H1 (cell line): ENCODE results near the gene RRAGC. TPM values are rescaled to one million over a fixed set of nuclear protein-coding genes. Genes with fewer than 3 reads are reported as not detected.

Source experiments
- CTCF ChIA-PET: fragments of 300-600 bp; sonication (Branson Sonifier 250); formaldehyde crosslinking; loops from one replicate; lab custom pipeline; 2021; ENCODE audit not compliant: partially characterized antibody; lab: Charles Lee
- POLR2A ChIA-PET: fragments of 300-600 bp; sonication (Branson Sonifier 250); formaldehyde crosslinking; loops from one replicate; lab custom pipeline; 2021; ENCODE audit warnings: inconsistent platforms; ENCODE audit not compliant: partially characterized antibody; lab: Charles Lee
- DNase-seq, 2 experiments: peaks; one replicate each; pipeline versions ENCODE4 v3.0.0 to v3.0.0-alpha.2; 2010 to 2022; ENCODE audit warnings: low spot score in 2 of 2, low read depth in 1 of 2, mixed read lengths in 1 of 2
- FAIRE-seq: peaks from 2 replicates; lab custom pipeline; 2011; peaks lifted over from hg19 to GRCh38; lab: Jason Lieb, UNC
- H2AFZ ChIP-seq: 2 replicates; pipeline ENCODE4 v1.8.1; 2012; ENCODE audit warnings: low read length, inconsistent platforms
- H2AK5ac ChIP-seq: 2 replicates; pipeline ENCODE4 v1.6.1; 2013; ENCODE audit warnings: low read depth, low read length
- H2BK120ac ChIP-seq: replicated peaks from 2 replicates; pipeline ENCODE3; 2013; ENCODE audit warnings: low read depth, low read length, inconsistent platforms
- H2BK12ac ChIP-seq: 2 replicates; pipeline ENCODE4 v1.6.1; 2013; ENCODE audit warnings: low read depth, low read length
- H2BK15ac ChIP-seq: 2 replicates; pipeline ENCODE4 v1.6.1; 2013; ENCODE audit warnings: low read length
- H2BK20ac ChIP-seq: 2 replicates; pipeline ENCODE4 v1.6.1; 2013; ENCODE audit warnings: low read length
- H2BK5ac ChIP-seq: 2 replicates; pipeline ENCODE4 v1.6.1; 2013; ENCODE audit warnings: low read depth, low read length
- H3K14ac ChIP-seq: 2 replicates; pipeline ENCODE4 v1.6.1; 2013; ENCODE audit warnings: inconsistent platforms; ENCODE audit not compliant: insufficient read length
- H3K18ac ChIP-seq: 2 replicates; pipeline ENCODE4 v1.6.1; 2013; ENCODE audit warnings: low read length; ENCODE audit errors: extremely low read depth
- H3K23ac ChIP-seq: 2 replicates; pipeline ENCODE4 v1.6.1; 2013; ENCODE audit warnings: inconsistent platforms; ENCODE audit not compliant: insufficient read length
- H3K23me2 ChIP-seq: 2 replicates; pipeline ENCODE4 v1.6.1; 2013; ENCODE audit warnings: low read depth, low read length
- H3K27ac ChIP-seq: 2 replicates; pipeline ENCODE4 v1.6.1; 2011; ENCODE audit warnings: low read depth, low read length, inconsistent platforms
- H3K27me3 ChIP-seq, 4 experiments: replicated peaks in 1 of 4; 1 replicate in 1 of 4; 2 replicates in 3 of 4; pipeline versions ENCODE4 v1.6.1 to v1.8.1; 2011 to 2013; ENCODE audit warnings: low read length in 3 of 4, mild to moderate bottlenecking in 3 of 4, inconsistent platforms in 2 of 4, mixed read lengths in 2 of 4, moderate library complexity in 1 of 4; ENCODE audit not compliant: control insufficient read depth in 3 of 4, insufficient read depth in 3 of 4; ENCODE audit errors: extremely low read depth in 1 of 4
- H3K36me3 ChIP-seq, 4 experiments: 2 replicates each; pipeline versions ENCODE4 v1.6.1 to v1.8.1; 2011 to 2013; ENCODE audit warnings: mild to moderate bottlenecking in 4 of 4, low read length in 3 of 4, moderate library complexity in 2 of 4, control low read depth in 1 of 4, inconsistent platforms in 1 of 4; ENCODE audit not compliant: insufficient read depth in 4 of 4, control insufficient read depth in 2 of 4
- H3K4ac ChIP-seq: replicated peaks from 2 replicates; pipeline ENCODE3; 2013; ENCODE audit warnings: low read length, low read depth, mixed read lengths, inconsistent platforms; ENCODE audit not compliant: insufficient read length
- H3K4me1 ChIP-seq, 4 experiments: replicated peaks in 1 of 4; 1 replicate in 1 of 4; 2 replicates in 3 of 4; pipeline versions ENCODE4 v1.6.1 to v1.8.1; 2011 to 2013; ENCODE audit warnings: low read length in 3 of 4, inconsistent platforms in 2 of 4, mixed read lengths in 1 of 4; ENCODE audit not compliant: insufficient read depth in 4 of 4, control insufficient read depth in 3 of 4
- H3K4me2 ChIP-seq, 2 experiments: 2 replicates each; pipeline versions ENCODE4 v1.6.1 to v1.8.1; 2011 to 2013; ENCODE audit warnings: low read depth in 2 of 2, low read length in 2 of 2, control low read depth in 1 of 2, inconsistent platforms in 1 of 2, mild to moderate bottlenecking in 1 of 2; ENCODE audit not compliant: insufficient read depth in 1 of 2
- H3K4me3 ChIP-seq, 4 experiments: fragments of 200-600, 300-600 bp in 1 of 4; sonication (generic), shearing (Covaris generic), sonication (Bioruptor Twin) in 1 of 4; 2 replicates each; pipeline versions ENCODE4 v1.5.1 to v1.8.1; 2011 to 2016; ENCODE audit warnings: low read length in 4 of 4, low read depth in 3 of 4, control low read depth in 2 of 4, inconsistent platforms in 2 of 4, mild to moderate bottlenecking in 2 of 4, mixed read lengths in 1 of 4, moderate library complexity in 1 of 4; ENCODE audit not compliant: insufficient read depth in 2 of 4; ENCODE audit errors: extremely low read depth in 1 of 4
- H3K56ac ChIP-seq: replicated peaks from 2 replicates; pipeline ENCODE3; 2013; ENCODE audit warnings: low read depth, mild to moderate bottlenecking, mixed read lengths, low read length, inconsistent platforms; ENCODE audit not compliant: insufficient read length
- H3K79me1 ChIP-seq: 2 replicates; pipeline ENCODE4 v1.6.1; 2013; ENCODE audit warnings: low read depth, low read length, control low read depth
- H3K79me2 ChIP-seq, 2 experiments: 2 replicates each; pipeline versions ENCODE4 v1.6.1 to v1.8.1; 2012 to 2013; ENCODE audit warnings: low read length in 2 of 2, mild to moderate bottlenecking in 2 of 2, inconsistent platforms in 1 of 2; ENCODE audit not compliant: insufficient read depth in 2 of 2, control insufficient read depth in 1 of 2
- H3K9ac ChIP-seq, 4 experiments: replicated peaks in 1 of 4; 1 replicate in 1 of 4; 2 replicates in 3 of 4; pipeline versions ENCODE4 v1.6.1 to v1.8.1; 2011 to 2013; ENCODE audit warnings: low read depth in 3 of 4, low read length in 3 of 4, control low read depth in 2 of 4, mild to moderate bottlenecking in 2 of 4, moderate library complexity in 2 of 4, inconsistent platforms in 1 of 4; ENCODE audit errors: extremely low read depth in 1 of 4
- H3K9me3 ChIP-seq, 2 experiments: 2 replicates each; pipeline versions ENCODE4 v1.6.1 to v1.8.1; 2012 to 2013; ENCODE audit warnings: mild to moderate bottlenecking in 2 of 2, moderate library complexity in 2 of 2, control low read depth in 1 of 2, inconsistent platforms in 1 of 2, low read depth in 1 of 2, low read length in 1 of 2, mixed read lengths in 1 of 2; ENCODE audit not compliant: insufficient read depth in 2 of 2
- H4K20me1 ChIP-seq, 2 experiments: replicated peaks in 1 of 2; 2 replicates each; pipeline versions ENCODE3 to v1.8.1; 2011 to 2013; ENCODE audit warnings: inconsistent platforms in 2 of 2, low read length in 2 of 2, mild to moderate bottlenecking in 1 of 2; ENCODE audit not compliant: insufficient read depth in 2 of 2, control insufficient read depth in 1 of 2
- H4K5ac ChIP-seq: 2 replicates; pipeline ENCODE4 v1.6.1; 2013; ENCODE audit warnings: low read length, low read depth, mixed read lengths, inconsistent platforms; ENCODE audit not compliant: insufficient read length
- H4K8ac ChIP-seq: 2 replicates; pipeline ENCODE4 v1.8.0; 2013; ENCODE audit warnings: mild to moderate bottlenecking, moderate library complexity, low read length, inconsistent platforms; ENCODE audit not compliant: insufficient read depth; ENCODE audit errors: extremely low read depth
- H4K91ac ChIP-seq: replicated peaks from 2 replicates; pipeline ENCODE3; 2013; ENCODE audit warnings: low read length, mixed read lengths, inconsistent platforms; ENCODE audit not compliant: insufficient read length
- CBX8 ChIP-seq: fragments of 300-800, 300-1000 bp; sonication (generic); IDR thresholded peaks from 2 replicates; pipeline ENCODE4 v1.7.1; 2016; ENCODE audit warnings: low read depth, low read length, borderline replicate concordance
- EGR1 ChIP-seq: IDR thresholded peaks from 2 replicates; pipeline ENCODE4 v1.6.1; 2011; ENCODE audit warnings: low read depth, low read length, borderline replicate concordance
- JUN ChIP-seq: IDR thresholded peaks from 2 replicates; pipeline ENCODE4 v1.6.1; 2011; ENCODE audit warnings: low read depth, mild to moderate bottlenecking, improper control_type of control experiment, low read length
- KDM1A ChIP-seq: fragments of 200-600, 300-600 bp; sonication (generic); IDR thresholded peaks from 2 replicates; pipeline ENCODE4 v1.7.1; 2016; ENCODE audit warnings: mild to moderate bottlenecking, low read length, borderline replicate concordance
- RNF2 ChIP-seq: fragments of 200-900, 300-1000 bp; sonication (generic); IDR thresholded peaks from 2 replicates; pipeline ENCODE4 v1.7.1; 2016; ENCODE audit warnings: borderline replicate concordance, low read depth, mild to moderate bottlenecking, antibody characterized with exemption, low read length; ENCODE audit not compliant: poor library complexity, severe bottlenecking; ENCODE audit errors: missing control alignments
- SP2 ChIP-seq: IDR thresholded peaks from 2 replicates; pipeline ENCODE4 v1.6.1; 2012; ENCODE audit warnings: mild to moderate bottlenecking, low read length, inconsistent platforms
- TCF12 ChIP-seq: IDR thresholded peaks from 2 replicates; pipeline ENCODE4 v1.6.1; 2011; ENCODE audit warnings: low read depth, mild to moderate bottlenecking, low read length
- TEAD4 ChIP-seq: IDR thresholded peaks from 2 replicates; pipeline ENCODE4 v1.6.1; 2012; ENCODE audit warnings: low read depth, low read length, inconsistent platforms, mixed read lengths
- USF2 ChIP-seq: IDR thresholded peaks from 2 replicates; pipeline ENCODE4 v1.6.1; 2011; ENCODE audit warnings: low read length, improper control_type of control experiment
- WGBS, 2 experiments: shearing (Covaris generic) in 1 of 2; methylation state at CpG; one replicate each; pipeline versions ENCODE4 v1.1.6 to v1.1.7; 2013 to 2015; ENCODE audit warnings: low lambda C conversion rate in 2 of 2, mixed read lengths in 2 of 2, inconsistent platforms in 1 of 2, low coverage in 1 of 2, missing lambda C conversion rate in 1 of 2; ENCODE audit not compliant: insufficient replicate concordance in 2 of 2, insufficient coverage in 1 of 2, insufficient read length in 1 of 2; ENCODE audit errors: extremely low coverage in 1 of 2, missing lambda C conversion rate in 1 of 2; 5-methylcytosine and 5-hydroxymethylcytosine counted together
- polyA plus RNA-seq, 7 experiments: library from polyadenylated mRNA; depleted of rRNA in 3 of 7; stranded (reverse) in 5 of 7; unstranded in 2 of 7; fragments of >200 nt in 5 of 7; fragments of 200-250 nt in 2 of 7; gene quantifications; 1 replicate in 5 of 7; 2 replicates in 1 of 7; 4 replicates in 1 of 7; pipeline versions ENCODE4 v1.2.1 to v1.2.3, GENCODE V29; 2011 to 2013; ENCODE audit warnings: missing spikeins in 2 of 7, mixed read lengths in 2 of 7
- total RNA-seq: library from RNA; stranded (reverse); fragmentation: NEBNext Ultra II Directional; extraction: Animal tissue kit (Norgen Biotek cat#: 25700); gene quantifications from 2 replicates; pipeline ENCODE4 v1.2.1, GENCODE V29; 2021
- TF ChIP-seq, protein P1 (sequence below): IDR thresholded peaks from 2 replicates; pipeline ENCODE4 v1.6.1; 2012; ENCODE audit warnings: inconsistent platforms
- TF ChIP-seq, protein P2 (sequence below): IDR thresholded peaks from 2 replicates; pipeline ENCODE4 v1.6.1; 2012; ENCODE audit warnings: inconsistent platforms

Gene RRAGC
- total and polyA plus RNA-seq, 2 of the 8 experiments (the other 6 are each of a cell fraction or from before 2014, with no cell fraction given) = 12.0 to 16.5 TPM

DNA sequence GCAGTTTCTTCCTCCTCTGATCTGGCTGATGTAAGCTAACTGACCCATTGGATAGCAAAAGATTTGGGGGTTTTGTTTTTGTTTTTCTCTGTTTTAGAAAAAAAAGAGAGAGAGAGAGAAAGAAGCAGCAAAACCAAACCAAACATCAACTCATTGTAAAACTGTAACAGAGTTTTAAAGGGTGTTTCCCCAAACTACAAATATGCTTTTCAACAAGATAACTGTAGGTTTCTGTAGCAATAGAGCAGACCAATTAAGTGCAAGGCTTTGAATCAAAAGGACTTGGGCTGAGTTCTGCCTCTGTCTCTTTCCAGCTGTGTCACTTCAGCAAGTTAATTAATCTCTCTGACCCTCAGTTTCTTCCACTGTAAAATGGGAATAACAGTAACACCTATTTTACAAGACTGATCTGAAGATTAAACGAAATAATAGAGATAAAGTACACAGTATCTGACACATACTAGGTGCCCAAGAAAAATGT, 44.5 kb downstream of the RRAGC start:
- Histone ChIP-seq H2BK5ac (no peak overlapping the region), H3K36me3 (no peaks in the 10 kb centered on the region), H2BK120ac (no peak overlapping the region), H2AFZ (no peak overlapping the region), H3K14ac (no peak overlapping the region), H3K9me3 (peaks cover 0 to 4% of the 10 kb centered on the region in 2 experiments; a peak in 2 of 4 replicates), H3K79me2 (no peaks in the 10 kb centered on the region), H3K4me1 (peaks cover 2 to 6% (median 3%) of the 10 kb centered on the region in 4 experiments; a peak in 4 of 7 replicates), H3K79me1 (no peaks in the 10 kb centered on the region), H2BK15ac (no peak overlapping the region), H3K56ac (no peak overlapping the region), H2AK5ac (no peak overlapping the region), H3K27me3 (peaks cover 6 to 43% (median 26%) of the 10 kb centered on the region in 4 experiments), H2BK20ac (no peak overlapping the region), H3K23me2 (peaks cover 4% of the 10 kb centered on the region; the same call in 1 of the 2 replicates), H3K4me3 (no peak overlapping the region), H4K5ac (no peak overlapping the region), H3K23ac (no peak overlapping the region), H2BK12ac (no peak overlapping the region), H3K18ac (no peak overlapping the region), H4K91ac (no peak overlapping the region), H3K4me2 (no peak overlapping the region), H3K27ac (no peak overlapping the region), H3K4ac (no peak overlapping the region), H4K8ac (no peak overlapping the region), H3K9ac (no peak overlapping the region), H4K20me1 (no peaks in the 10 kb centered on the region)
- FAIRE-seq (no peak), DNase-seq (no peak)
- POLR2A ChIA-PET = no interaction called here
- WGBS, 2 experiments = 63% methylated on average over 1 of the region's 1 CpG; no CpG with 5 or more reads in 1 of the 2 experiments
- CTCF ChIA-PET = interaction anchor here (1.3 to 3.1 kb wide), 4 partner anchors 13 to 206 kb away, joined by 3 to 13 read pairs (median 4); no protein-coding TSS in a partner anchor
- TF ChIP-seq RNF2 (no peak), TEAD4 (no peak), EGR1 (no peak), TCF12 (no peak), USF2 (no peak), JUN (no peak), KDM1A (no peak), CBX8 (no peak), SP2 (no peak)
- TF ChIP-seq, protein P1, sequence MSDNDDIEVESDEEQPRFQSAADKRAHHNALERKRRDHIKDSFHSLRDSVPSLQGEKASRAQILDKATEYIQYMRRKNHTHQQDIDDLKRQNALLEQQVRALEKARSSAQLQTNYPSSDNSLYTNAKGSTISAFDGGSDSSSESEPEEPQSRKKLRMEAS = no peak
- TF ChIP-seq, protein P2, sequence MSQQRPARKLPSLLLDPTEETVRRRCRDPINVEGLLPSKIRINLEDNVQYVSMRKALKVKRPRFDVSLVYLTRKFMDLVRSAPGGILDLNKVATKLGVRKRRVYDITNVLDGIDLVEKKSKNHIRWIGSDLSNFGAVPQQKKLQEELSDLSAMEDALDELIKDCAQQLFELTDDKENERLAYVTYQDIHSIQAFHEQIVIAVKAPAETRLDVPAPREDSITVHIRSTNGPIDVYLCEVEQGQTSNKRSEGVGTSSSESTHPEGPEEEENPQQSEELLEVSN = no peak
